ENCODE data around the gene ZNF891.

GRCh38 chr12:133058203-133059113, 71.6 kb downstream of the ZNF891 start:
- TF ChIP-seq POLR2A (IDR thresholded peaks at IDR 0.05; ENCODE audit: low read length): peak; percentile 31
- no peak for TF ChIP-seq GATA1 (IDR thresholded peaks at IDR 0.05; ENCODE audit: low read depth, low read length)
